ENCODE results near the gene RXRA.

The RXRA gene

GRCh38 chr9:134457321-134458206, 131.3 kb downstream of the RXRA start:
- no peak for DNase-seq

GRCh38 chr9:134458207-134459108, 132.2 kb downstream of the RXRA start:
- DNase-seq: no peak

DNA sequence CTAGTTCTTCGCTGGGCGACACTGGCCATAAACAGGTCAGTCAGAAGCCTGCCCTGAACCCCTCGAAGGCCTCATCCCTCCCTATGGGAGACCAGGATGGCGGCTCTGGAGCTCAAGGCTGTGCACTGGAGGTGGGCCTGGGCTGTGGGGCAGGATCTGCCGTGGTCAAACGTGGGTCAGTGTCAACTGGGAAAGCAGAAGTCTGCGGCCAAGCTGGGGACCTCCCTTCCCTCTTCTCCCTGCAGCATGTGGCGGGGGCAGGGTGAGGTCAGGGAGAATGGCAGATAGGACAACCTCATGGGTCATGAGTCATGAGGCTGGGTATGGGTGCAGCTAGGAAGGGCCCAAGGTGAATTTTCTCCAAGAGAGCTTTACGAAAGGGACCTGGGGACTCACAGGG, 132.9 kb downstream of the RXRA start:
- DNase-seq: no peak

DNA sequence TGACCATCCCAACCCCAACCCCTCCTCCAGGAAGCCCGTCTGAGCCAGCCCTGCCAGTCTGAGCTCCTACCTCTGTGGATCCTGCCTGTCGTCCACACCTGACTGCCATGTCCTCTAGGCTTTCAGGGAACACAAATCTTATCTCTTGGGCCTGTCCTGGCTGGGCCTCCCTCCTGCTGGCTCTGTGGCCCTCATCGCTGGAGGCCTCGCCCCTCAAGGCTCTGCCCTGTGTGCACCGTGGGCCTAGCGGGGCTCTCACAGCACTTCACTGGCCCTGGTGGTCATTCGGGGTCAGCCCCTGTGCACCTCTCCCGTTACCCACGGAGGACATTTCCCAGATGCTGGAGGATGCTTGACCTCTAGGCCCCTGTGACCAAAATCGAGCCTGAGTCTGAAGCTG, 133.3 kb downstream of the RXRA start:
- DNase-seq: no peak

DNA sequence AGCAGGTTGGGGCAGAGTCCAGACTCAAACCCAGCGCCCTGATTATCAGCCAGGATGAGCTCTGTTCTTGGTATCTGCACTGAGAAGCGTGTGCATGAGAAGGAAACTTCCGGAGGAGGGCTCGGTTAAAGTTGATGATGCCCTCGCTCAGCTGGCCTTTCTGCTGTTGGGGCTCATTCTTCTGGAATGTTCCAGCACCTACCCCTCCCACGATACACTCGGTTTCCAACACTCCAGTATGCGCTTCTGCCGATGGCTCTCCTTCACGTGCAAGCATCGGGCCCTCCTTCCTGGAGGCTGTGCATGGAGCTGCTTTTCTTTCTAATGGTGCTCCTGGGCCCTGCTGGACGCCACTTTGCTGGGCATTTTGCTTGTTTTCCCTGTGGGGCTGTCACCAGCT, 134.0 kb downstream of the RXRA start:
- DNase-seq: no peak

DNA sequence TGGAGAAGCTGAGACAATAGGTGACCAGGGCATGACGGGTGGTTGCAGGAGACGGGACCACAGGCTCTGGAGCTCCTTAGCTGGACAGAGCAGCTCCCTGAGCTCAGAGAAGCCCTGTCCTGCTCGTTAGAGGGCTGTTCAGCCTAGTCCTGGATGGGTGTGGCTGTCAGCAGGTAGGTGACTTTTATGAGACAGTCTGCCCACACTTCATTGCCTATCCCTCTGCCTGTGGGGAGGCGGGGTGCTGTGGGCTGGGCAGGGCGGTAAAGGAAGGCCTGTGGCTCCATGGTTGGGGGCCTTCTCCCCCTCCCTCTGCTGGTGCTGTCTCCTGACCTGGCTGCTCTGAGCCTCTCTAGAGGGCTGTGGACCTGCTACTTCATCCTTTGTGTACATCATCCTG, 134.6 kb downstream of the RXRA start:
- DNase-seq: no peak

DNA sequence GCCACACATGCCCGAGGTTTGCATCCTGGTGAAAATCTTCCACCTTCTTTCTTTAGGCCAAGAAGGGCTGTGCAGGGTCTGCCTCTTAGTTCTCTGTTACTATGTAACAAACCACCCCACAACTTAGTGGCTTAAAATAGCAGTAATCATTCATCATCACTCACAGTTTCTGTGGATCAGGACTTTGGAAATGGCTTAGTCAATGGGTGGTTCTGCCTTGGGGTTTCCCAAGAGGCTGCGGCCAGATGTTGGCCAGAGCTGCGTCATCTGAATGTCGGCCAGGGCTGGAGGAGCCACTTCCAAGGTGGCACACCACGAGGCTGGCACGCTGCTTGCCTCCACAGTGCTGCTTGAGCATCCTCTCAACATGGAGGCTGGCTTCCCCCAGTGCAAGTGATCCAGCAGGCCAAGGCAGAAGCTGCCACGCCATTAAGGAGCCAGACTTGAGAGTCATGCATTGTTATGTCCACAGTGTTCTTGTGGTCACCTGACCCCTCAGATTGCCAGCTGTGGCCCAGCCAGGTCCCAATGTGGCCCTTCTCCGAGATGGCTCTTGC, 135.2 kb downstream of the RXRA start:
- no peak for DNase-seq

DNA sequence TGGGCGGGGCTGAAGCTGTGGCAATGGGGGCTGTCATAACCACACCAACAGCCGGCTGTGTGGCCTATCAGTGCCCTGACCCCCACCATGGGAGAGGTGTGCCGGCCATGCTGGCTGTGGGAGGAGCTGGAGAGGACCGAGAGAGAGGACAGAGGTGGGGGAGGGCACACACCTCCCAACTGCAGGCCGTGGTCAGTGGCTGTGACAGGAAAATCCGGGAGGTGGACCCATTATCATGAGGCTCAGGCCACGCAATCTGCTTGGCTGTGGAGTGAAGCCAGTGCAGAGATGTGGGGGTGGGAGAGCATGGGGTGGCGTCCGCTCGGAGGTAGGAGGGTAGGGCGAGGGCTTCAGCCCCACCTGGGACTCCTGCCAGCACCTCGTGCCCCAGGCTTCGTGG, 136.1 kb downstream of the RXRA start:
- no peak for DNase-seq

DNA sequence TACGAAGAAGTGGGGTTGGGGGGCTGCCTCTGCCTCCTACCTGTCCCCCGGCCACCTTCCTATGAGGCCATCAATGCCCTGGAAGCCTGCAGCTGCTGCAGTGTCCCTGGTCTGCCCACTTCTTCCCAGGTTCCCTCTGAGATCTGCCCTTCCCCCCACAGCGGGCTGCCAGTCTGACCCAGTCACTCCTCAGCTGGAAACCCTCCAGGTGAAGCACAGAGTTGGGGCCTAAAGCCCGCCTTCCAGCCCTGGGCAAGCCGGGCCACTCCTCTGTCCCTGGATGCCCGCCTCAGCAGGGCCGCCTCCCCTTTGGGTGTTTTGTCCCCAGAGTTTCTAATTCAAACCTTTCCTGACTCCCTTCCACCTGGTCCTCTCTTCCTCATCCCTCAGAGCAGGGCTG, 137.0 kb downstream of the RXRA start:
- no peak for DNase-seq

- no peak for DNase-seq
These were observed 140.8 kb downstream of the RXRA start for GRCh38 chr9:134466869-134467616.

DNA sequence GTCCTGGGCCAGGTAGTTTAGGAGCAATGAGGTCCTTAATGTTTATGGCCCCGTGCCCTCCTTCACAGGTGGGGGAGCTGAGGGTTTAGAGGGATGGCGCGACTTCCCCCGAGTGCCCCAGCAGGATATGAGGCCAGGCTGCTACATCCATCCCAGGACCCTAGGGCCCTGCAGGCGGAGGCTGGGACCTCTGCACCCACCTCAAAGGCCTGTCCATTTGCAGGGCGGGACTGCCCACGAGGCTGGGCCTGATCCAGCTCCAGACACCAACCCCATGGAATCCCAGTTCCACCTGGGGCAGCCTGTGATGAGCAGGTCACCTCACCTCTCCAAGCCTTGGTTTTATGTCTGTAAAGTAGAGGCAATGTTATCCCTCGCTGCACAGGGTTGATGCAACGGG, 142.1 kb downstream of the RXRA start:
- no peak for DNase-seq

- DNase-seq: no peak
These were observed 143.0 kb downstream of the RXRA start for GRCh38 chr9:134469041-134469875.

DNA sequence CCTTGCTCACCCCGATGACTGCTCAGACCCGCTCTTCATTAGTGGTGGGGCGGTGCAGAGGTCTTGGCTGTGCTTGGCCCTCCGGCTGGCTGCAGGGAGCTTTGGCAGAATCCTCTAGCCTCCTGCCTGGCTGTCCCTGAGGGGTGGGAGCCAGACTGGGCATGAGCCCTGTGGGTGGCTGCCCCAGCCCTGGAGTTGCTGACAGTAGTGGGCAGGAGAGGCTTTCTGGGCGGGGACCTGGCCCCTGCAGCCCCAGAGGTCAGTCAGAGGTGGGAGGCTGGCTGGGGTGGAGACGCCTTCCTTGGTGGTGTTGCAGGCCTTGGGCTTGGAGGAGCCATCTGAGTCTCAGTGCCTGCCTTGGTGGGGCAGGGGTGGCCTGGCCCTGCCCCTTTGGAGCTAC, 146.0 kb downstream of the RXRA start:
- DNase-seq: no peak

- no peak for DNase-seq
These were observed 147.1 kb downstream of the RXRA start for GRCh38 chr9:134473141-134474054.

DNA sequence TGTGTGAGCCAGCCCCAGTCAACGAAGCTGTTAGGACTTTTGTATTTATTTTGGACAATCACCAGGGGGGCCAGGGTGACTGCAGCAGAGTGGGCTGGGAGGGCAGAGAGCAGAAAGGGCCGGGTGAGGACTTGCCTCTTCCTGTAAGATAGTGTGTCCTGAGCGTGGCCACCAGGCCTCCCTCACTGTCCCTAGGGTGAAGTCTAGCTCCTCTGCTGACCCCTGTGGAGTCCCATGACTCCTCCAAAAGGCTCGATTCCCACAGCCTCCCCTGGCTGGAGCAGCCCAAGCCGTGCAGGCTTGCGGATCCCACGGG, 147.8 kb downstream of the RXRA start:
- no peak for DNase-seq

DNA sequence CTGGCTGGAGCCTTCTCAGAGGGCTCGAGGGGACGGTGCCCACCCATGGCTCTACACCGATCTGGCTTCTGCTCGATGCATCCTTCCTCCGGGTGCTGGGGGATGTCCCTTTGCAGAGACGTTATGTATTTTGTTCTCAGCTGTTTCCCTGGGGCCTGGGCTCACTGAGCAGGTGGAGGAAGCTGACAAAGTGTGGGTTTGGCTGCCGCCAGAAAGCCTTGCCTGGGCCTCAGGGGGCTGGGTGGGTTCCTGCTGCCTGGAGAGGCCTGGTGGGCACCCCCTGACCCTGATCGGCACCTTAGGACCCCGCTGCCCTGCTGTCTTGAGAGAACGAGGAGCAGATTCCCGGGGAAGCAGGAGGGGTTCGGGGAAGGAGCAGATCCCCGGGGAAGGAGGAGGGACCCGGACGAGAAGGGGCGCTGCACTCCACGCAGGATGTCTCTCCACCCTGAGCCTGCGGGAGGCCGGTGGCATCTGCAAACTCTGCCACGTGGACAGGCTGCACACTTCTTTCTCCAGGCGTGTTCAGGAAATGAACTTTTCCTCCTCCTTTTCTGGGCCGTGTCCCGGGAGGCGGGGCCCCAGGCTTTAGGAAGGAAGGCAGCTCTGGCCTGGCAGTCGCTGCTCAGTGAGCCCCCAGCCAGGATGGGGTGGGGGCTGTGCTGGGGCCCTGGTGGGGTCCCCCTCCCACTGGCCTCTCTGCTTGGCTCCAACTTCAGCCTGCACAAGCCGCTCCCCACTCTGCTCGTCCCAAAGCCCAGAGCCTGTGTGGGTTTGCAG, 148.9 kb downstream of the RXRA start:
- DNase-seq: no peak

DNA sequence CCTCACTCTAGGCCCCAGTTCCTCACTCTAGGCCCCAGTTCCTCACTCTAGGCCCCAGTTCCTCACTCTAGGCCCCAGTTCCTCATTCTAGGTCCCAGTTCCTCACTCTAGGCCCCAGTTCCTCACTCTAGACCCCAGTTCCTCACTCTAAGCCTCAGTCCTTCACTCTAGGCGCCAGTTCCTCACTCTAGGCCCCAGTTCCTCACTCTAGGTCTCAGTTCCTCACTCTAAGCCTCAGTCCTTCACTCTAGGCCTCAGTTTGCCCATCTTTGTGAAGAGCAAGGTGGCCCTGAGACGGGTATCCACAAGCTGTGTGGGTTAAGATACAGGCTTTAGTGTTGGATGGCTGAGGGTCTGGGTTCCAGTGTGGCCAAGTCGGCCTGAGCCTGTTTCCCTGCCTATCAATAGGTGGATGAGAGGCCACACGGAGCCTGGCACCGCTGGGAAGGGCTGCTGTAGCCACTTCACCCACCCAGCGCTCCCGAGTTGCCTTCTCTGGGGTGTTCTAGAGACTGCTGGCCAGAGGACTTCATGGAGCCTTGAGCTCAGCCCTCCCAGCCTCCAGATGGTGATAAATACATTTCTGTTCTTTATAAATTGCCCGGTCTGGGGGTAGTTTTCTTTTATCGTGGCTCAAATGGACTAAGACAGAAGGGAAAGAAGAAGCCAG, 150.2 kb downstream of the RXRA start:
- DNase-seq: no peak

DNA sequence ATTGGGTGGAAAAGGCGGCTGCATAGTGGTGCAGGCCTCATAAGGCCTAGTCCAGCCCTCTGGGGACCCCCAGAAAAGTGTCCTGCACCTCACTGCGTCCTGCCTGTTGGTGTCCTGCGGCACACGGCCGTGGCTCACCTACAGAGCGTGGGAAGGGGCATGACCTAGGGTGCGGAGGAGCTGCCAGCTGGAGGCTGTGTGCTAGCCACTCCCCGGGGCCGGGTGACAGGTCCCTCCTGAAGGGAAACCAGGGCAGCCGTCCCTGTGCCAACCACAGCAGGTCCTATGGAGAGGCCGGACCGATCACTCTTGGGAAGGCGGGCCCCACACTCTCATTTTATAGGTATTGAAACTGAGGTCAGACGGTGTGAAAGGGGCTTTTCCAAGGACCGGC, 150.7 kb downstream of the RXRA start:
- DNase-seq: no peak

DNA sequence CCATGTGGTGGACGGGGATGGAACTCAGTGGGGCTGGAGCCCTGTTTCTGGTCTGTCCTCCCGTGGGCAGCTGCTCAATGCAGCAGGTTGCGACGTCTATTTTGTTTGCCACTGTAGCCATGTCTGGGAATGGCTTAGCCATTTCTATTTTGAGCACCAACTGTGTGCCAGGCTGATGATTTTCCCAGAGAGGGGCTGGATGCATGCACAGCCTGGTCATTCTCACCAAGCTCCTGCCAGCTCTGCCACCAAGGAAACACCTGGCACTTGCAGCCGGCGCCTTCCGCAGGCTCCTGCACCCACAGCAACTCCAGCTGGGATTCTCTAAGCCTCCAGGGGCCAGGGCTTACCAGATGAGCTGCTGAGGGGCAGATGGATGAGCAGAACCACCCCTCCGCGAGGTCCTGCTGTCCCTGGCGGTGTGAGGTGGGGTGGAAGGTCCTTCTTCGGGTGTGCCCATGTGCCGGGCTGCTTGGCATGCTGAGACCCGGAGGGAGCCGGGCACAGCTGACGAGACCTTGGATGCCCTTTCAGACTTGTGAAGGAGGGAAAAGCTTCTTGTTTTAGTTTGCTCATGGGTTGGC, 151.2 kb downstream of the RXRA start:
- DNase-seq: no peak
